22Rv1 (cell line): Measurements from ENCODE around the gene TMEM61.

Source experiments
- CTCF ChIP-seq: fragments of 450-650 bp; IDR thresholded peaks from 2 replicates; pipeline ENCODE4 v1.5.1; 2017; ENCODE audit warnings: mild to moderate bottlenecking
- ZFX ChIP-seq: fragments of 450-650 bp; IDR thresholded peaks from 2 replicates; pipeline ENCODE4 v1.6.1; 2017; ENCODE audit warnings: antibody characterized with exemption, borderline replicate concordance

GRCh38 chr1:54996359-54996868 is 16.0 kb downstream of the TMEM61 start:
- TF ChIP-seq CTCF (peak; percentile 91), ZFX (no peak)
